HEK293T (cell line): ENCODE results near the gene HMGB1.

Experiments
- ARNT ChIP-seq: fragments of 450-650 bp; IDR thresholded peaks from 2 replicates; pipeline ENCODE4 v1.6.1; 2017; ENCODE audit warnings: mild to moderate bottlenecking
- BHLHE40 ChIP-seq: fragments of 450-650 bp; IDR thresholded peaks from 2 replicates; pipeline ENCODE4 v1.6.1; 2016; ENCODE audit warnings: mild to moderate bottlenecking, moderate library complexity, borderline replicate concordance
- FOXM1 ChIP-seq: fragments of 450-650 bp; IDR thresholded peaks from 2 replicates; pipeline ENCODE4 v1.6.1; 2017; ENCODE audit warnings: mild to moderate bottlenecking, borderline replicate concordance
- LEF1 ChIP-seq: fragments of 450-650 bp; IDR thresholded peaks from 2 replicates; pipeline ENCODE4 v1.6.1; 2017; ENCODE audit warnings: mild to moderate bottlenecking, borderline replicate concordance
- NFRKB ChIP-seq: fragments of 450-650 bp; IDR thresholded peaks from 2 replicates; pipeline ENCODE4 v1.6.1; 2016; ENCODE audit warnings: mild to moderate bottlenecking, moderate library complexity
- SUZ12 ChIP-seq: fragments of 450-650 bp; IDR thresholded peaks from 2 replicates; pipeline ENCODE4 v1.6.1; 2016; ENCODE audit warnings: mild to moderate bottlenecking
- TARDBP ChIP-seq: fragments of 450-650 bp; IDR thresholded peaks from 2 replicates; pipeline ENCODE4 v1.6.1; 2016
- ZNF384 ChIP-seq: fragments of 450-650 bp; IDR thresholded peaks from 2 replicates; pipeline ENCODE4 v1.6.1; 2016

- TF ChIP-seq BHLHE40 (no peak), SUZ12 (no peak), FOXM1 (no peak), NFRKB (no peak), ZNF384 (no peak), LEF1 (no peak), TARDBP (no peak), ARNT (no peak)
Measured at GRCh38 chr13:30438286-30438685, 27.4 kb downstream of the HMGB1 start.
